Kidney glomerular epithelial cell (primary cell): ENCODE results near the gene SYS1.

ENCODE experiments used
- DNase-seq: peaks from one replicate; lab custom pipeline; 2025; lab: John Stamatoyannopoulos, UW

SYS1 gene

DNA sequence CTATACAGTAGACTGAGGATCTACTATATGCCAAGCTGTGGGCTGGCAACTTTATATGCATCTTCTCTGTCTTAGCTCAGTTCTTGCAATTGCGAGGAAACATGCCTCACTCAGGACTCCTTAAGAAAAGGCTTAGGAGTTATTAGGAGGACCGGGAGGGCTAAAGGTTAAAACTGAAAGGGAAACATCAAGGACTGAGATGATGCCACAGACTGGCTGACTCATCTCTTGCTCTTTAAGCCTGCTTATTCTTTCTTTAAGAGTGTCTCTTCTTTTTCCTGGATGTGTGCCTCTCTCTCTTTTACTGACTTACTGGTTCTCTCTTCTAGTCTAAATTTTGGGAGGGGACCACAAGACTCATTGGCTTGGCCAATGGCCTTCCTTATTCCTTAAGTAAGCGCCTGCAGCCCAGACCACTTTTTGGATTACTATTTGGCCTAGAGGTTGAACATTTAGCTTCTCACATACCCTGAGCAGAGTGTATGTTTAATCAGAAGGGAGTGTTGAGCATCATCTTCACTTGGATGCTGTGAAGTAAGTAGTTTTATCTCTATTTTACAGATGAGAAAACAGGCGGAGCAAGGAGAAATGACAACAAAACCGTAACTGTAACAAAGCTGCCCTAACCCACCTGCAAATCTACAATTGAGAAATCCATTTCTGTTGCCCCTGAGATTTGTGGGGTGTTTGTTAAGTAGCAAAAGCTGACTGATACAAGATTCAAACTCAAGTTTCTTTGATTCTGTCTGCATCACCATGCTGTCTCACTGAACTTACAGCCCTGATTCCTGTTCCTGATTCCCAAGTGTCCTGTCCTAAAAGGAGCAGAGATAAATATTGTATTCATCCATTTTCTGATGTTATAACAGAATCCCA is 7.5 kb upstream of the SYS1 start:
- peak; percentile 55 for DNase-seq

DNA sequence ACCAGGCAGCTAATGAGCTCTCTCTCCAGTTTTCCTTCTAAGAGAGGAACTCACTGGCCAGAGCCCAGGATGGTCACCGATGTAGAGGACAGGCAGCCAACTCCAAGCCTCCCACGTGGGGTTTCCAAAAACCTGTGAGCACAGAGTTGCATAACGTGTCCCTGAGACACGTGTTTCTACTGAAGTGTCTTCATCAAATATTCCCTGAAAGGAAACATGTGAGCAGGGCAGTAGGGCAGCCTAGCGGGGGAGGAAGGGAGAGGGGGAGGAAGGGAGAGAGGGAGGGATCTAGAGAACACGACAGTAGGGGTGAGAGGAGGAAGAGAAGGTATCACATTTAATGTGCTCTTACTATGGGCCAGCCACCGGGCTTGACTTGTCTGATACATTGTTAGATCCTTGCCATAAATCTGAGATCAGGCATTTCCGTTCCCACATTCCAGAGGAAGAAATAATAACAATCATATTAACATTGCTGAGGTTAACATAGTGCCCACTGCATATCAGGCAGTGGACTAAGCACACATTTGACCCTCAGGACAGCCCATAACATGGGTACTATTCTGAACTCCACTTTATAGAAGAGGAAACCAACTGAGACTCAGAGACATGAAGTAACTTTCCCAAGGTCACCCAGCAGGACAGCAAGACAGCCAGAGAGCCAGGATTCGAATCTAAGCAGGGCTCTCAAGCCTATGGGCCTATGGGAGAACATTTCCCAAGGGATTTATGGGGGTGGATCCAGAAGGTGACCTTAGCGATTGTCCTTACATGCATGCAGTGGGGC is 4.5 kb upstream of the SYS1 start:
- DNase-seq = peak; percentile 76

DNA sequence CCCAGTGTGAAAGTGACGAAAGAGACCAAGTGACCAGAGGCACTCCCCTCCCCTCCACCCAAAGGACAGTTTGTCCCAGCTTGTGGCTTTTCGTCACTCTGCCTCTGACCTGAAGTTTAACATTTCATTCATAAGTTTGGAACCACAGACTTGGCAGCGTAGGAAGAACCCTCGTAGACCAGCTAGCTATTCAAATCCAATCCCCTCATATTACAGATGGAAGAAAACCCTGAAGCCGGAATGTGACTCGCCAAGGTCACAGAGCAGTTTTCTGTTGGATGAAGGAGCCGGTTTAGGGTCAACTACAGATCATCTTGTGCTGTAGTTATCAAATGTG is 3.9 kb upstream of the SYS1 start:
- no peak for DNase-seq

DNA sequence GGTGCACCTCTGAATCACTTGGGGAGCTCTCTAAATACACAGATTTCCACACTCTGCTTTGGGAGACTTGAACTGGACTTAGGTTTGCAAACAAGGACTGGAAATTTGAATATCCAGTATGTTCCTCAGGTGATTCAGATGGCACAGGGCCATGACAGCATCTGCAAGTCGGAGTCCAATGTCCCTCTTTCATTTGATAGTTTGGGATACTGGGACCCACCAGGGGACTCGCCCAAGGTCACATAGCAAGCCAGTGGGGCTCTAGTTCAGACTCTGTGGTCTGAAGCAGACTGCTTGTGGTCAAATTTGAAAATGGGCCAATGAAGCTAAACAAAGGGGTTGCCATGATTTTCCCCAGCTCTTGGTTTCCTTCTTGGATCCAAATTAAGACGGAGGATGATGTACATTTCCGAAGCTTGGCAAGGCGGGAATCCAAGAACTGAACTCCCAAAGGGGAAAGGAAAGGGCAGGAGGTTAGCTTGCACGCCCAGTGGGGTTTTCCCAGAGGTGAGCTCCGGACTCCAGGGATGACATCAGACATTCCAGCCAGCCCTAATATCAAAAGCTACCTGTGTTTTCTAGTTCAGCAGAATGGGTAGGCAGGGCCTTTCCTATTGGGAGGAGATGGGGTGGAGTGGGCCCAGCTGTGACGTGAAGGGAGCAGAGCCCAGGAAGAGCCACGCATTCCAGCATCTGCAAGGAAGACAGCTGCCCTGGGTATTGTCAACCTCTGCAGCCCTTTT is 3.4 kb upstream of the SYS1 start:
- DNase-seq = peak; percentile 38

DNA sequence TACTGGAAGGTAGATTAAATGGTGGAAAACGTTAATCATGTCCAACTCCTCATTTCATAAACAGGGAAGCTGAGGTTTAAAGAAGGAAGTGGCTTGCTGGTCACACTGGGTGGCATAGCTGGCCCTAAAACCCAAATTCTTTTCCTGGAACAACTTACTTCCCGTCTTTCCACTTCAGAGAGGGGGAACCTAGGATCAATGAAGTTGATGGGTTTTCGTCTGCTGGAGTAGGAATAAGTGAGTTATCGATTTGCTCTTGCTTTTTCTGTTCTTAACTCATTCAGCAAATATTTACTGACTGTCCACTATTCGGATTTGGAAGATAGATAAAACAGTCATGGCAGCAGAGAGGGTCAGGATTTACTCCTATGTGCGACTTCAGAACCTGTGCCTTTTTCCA is 1.2 kb upstream of the SYS1 start:
- DNase-seq = no peak

DNA sequence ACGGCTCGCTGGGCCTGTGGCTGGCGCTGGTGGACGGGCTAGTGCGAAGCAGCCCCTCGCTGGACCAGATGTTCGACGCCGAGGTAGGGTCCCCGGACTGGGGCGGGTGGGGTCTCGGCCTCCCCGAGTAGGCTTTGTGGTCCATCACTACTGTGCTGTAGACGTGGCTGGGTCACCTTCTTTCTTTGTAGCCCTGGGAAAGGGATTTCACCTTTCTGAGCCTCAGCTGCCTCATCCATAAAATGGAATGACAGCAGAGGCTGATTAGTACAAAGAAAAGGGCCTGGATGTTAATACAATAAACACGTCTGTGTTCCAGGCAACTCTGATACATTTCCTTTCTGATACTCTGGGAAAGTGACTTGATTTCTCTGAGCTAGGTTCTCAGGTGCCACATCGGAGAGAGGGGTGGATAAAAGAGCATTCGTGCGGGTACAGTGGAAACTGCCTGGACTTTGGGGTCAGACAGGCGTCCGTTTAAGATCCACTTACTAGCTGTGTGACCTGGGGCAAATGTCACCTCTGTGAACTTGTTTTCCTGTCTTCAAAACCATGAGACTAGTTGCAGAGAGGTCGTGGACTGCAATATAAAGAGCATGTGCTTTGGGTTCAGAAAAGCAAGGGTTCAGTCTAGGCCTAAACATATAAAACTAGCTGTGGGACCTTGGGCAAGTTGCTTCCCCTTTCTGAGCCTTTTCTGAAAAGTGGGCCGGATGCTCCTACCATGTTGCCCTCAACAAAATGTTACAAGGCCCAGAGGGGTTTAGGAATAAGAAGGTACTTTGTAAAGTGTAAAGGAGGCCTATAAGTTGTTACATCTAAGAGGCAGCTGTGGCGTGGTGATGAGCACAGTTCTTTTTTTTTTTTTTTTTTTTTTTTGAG is 896 bp downstream of the SYS1 start:
- DNase-seq = no peak

DNA sequence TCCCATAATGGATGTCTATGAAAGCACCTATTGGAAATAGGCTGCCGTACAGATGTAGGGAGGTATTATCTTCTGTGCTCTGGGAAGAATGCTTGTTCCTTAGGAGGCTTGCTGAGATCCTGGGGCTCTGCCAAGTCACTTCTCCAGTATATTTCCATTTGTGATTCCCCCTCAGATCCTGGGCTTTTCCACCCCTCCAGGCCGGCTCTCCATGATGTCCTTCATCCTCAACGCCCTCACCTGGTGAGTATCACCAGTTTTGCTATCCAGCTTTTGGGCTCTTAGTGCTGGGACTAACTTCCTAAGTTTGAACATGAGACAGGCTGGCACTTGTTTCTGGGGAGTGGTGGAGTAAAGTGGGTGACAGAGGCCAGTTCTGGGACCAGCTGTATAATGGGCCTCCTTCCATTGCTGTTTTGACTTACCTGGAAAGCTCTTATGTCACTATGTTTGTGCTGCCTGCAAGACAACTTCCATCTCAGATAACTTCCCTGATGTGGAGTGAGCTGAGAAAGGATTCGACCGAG is 2.6 kb downstream of the SYS1 start:
- no peak for DNase-seq

DNA sequence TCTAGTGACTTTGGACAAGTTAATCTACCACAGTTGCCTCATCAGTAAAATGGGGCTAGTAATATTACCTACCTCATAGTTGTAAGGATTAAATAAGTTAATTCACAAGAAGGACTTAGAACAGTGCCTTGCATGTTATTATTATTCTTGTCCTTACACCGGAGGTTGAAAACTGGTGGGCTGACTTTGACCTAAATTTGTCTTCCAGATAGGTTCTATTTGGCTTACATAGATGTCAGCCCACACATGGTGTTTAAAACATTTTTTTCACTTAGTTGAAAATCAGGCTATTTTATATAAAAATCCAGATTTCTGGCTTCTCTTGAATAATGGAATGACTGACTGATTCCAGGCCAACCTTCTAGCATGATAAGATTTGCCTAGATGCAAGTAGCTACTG is 3.2 kb downstream of the SYS1 start:
- no peak for DNase-seq

DNA sequence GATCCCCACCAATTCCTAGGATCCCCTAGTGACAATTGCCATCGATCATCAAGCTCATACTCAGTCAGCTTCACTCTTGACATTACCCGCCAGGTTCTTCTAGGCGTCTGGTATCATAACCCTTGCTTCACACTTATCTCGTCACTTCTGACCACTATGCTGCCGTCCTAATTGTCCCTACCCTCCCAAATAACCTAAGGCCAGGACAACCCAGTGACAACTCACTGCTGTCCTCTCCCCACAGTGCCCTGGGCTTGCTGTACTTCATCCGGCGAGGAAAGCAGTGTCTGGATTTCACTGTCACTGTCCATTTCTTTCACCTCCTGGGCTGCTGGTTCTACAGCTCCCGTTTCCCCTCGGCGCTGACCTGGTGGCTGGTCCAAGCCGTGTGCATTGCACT is 3.7 kb downstream of the SYS1 start:
- no peak for DNase-seq

DNA sequence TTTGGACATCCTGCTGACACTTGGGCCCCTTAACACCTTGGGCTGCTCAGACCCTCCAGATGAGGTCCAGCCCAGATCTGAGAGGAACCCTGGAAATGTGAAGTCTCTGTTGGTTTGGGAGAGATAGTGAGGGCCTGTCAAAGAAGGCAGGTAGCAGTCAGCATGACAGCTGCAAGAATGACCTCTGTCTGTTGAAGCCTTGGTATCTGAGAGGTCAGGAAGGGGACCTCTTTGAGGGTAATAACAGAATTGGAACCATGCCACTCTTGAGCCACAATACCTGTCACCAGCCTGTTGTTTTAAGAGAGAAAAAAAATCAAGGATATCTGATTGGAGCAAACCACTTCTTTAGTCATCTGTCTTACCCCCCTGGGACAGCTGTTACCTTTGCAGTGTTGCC is 4.2 kb downstream of the SYS1 start:
- DNase-seq = no peak

DNA sequence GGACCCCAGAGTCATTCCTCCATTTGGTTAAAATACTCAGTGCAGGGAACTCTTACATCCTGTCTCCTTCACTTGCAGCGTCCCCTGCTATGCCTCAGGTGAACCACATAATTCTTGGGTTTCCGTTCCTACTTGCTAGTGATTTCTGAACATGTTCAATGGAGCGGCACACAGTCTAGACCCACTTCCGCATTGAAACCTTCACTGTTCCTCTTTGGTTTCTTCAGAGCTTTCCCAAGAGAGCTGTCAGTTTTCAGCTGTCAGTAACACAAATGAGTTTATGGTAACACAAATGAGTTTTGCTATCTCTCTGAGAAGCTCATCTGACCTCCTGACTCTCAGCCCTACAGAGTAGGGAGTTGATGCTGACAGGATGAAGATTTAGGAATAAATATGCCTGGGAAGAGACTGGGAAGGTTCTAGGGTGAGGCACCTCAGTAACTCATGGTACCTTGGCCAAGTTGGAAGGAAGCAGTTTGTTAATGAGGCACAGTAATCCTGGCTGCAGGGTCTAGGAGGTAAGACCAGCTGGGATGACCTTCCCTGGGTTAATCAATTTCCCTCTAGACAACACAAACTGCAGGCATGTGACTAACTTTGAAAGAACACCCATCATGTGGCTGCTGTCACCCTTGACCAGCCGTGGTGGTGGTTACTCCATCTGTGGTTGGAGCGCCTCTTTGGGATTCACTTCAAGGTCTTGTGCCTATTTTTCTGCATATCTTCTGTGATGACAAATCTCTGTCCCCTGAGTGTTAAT is 5.4 kb downstream of the SYS1 start:
- no peak for DNase-seq

DNA sequence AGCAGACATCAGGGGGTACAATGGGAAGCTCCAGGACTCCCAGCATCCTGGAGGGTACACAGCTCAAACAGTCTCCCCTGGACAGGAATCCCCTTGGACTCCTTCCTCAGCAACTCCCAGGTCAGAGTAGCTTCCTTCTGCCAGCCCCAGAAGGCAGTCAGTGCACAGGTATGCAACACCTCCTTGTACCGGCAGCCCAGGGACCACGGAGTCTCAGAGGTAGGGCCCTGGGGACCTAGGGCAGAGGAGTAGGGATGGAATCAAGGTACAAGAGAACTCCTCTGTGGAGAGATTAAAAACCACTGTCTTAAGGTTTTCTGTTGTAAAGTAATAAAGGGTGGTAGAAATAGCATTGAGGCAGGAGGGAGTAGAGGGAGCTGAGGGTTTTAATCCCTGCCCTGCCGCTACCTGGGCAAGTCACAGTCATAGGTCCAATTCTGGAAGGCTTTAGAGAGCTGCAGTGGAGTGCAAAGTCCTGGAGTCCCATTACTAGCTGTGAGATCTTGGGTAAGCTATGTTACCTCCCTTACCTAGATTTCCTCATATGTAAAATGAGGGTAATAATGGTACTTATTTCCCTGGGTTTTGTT is 7.7 kb downstream of the SYS1 start:
- no peak for DNase-seq

DNA sequence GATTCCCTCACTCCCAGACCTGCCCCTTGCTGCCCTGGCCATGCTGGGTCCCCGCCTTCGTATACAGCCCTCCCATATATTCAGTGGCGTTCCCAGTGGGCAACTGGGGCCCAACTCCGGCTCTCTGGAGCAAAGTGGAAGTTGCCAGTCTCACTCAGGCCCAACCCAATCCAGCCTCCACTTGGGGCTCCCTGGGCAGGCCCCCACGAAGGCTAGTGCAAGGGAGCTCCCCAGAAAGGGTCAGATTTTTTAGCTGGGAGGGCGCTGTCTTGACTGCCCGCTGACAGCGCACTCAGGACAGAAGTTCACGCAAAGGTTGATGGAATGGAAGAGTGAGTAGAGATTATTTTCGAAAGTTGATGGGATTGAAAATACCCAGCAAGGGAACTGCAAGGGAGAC is 9.3 kb downstream of the SYS1 start:
- DNase-seq = no peak

DNA sequence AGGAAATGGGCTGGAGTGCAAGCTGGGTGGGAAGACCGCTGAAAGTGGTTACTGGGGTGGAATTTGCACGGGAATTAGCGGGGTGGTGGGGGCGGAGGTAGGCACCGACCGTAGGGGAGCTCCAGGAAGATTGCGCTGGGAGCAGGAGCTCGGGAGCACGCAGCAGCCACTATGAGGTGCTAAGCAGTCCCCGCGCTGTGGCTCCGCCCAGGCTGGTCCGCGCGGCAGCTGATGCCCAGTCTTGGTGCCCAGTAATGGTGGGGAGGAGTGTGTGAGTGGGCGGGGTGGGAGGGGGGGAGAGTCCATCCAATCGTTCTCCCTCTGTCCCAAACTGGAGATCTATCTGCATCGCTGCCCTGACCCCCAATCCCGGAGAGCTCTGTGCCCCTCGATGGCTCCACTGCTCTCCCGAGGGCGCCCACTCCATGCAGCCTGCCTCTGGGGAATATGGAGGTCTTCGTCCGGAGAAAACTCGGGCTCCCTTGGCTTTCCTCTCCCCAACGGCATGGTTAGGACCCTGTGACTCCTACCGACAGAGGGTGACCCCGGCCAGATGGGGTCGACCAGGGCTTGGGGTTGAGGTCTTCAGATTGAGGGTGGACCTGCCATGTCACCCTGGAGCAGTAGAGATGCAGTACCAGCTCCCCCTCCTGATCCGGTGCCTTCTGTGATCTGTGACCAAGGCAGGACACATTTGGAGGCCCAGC is 9.8 kb downstream of the SYS1 start:
- no peak for DNase-seq

DNA sequence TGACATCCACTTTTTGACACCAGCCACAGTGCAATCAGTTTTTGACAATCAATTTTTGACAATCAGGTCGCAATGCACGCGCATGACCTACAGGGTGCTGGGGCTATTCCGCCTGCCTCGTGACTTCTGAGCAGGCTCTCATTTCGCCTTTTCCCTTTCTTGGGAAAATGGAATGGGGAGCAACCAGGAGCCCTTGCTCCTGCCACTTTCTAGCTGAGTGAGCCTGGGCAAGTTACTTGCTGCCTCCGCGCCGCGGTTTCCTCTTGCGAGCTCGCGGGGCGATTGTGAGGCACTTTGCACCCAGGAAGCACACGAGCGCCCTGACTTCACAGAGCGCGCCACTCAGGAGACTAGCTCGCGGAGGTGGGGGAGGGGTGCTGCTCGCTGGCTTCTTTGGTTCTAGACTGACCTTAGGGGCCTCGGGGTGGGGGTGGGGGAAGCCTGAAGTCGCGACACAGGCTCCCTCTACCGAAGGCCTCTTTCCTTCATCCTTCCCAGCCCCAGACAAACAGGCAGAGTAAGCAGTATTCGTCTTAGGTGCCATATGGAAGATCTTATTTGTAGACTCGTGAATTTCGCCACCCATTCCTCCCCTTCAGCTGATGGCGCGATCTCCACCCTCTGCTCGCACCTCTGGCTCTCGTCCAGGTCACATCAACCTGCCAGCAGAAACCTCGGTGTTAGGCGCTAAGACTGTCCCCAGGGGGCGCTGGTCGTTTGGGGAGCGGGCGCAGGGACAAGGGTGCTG is 10.6 kb downstream of the SYS1 start:
- DNase-seq = peak; percentile 65

DNA sequence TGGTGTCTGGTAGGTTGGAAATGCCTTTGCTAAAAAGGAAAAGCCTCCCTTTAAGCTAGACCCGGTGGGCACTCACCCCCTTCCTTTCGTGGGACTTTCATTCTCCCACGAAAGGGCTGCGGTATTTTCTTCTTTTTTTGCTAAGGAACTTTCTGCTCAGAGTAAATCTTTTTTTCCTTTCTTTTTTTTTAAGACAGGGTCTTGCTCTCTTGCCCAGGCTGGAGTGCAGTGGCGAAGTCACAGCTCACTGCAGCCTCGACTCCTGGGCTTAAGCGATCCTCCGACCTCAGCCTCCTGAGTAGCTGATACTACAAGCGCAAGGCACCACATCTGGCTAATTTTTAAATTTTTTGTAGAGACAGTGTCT is 11.1 kb downstream of the SYS1 start:
- no peak for DNase-seq

DNA sequence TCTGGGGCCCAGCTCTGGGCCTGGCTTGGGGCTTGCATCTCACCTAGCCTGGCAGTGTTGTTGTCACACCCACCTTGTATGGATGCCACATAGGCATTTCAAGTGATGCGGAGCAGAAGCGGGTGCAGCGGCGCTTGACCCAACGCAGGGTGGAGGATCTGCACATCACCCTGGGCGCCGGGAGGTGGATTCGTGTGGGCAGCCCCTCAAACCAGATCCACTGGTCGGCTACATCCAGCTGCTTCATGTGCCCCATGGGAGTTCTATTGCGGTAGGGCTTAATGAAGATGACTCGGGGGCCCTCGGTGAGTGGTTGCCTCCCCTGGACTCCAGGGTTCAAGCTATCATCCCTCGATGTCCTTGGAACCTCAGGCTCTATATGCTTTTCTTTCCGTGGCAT is 12.0 kb downstream of the SYS1 start:
- no peak for DNase-seq

DNA sequence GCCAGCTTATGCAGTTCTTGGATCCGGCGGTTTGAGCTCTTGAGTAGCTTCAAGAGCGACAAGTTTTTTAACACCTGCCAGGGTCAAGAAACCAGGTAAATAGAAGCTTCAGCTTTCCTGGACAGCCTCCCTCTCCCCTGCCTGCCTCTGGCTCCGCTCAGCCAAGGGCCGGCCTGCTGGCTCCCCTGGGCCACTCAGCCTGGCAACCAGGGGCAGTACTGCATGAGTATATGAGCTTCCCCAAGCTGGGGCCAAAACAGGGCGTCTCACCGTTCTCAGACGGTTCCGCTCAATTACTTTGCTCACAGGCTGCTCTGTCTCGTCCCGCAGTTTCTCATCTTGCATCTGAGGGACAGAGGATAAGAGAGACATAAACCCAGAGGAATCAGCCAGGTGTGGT is 14.3 kb downstream of the SYS1 start:
- DNase-seq = no peak

DNA sequence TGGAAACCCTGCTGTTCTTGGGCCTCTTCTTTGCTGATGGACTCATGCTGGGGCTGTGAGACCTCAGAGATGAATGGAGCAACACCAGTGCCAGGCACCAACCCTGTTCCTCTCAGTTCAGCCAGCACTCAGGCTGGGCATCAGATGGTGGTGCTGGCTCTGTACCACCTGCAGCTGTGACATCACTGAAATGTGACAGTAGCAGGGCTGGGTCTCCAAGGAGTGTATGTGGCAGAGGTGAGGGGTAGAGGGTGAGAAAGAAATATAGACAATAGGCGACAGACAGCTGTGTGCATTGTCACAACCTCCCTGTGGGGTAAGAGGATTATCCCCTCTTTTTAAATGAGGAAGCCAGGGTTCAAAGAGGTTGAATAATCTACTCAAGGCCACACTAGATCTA is 15.2 kb downstream of the SYS1 start, which contains the start of gene TP53TG5:
TP53TG5 (minus strand) TSS at position 135 of the 400 bp plus-strand sequence; CDS start at position 46, 89 bp downstream.
- DNase-seq = no peak
